ENCODE measurements around the gene MED25. TPM values are rescaled to one million over a fixed set of nuclear protein-coding genes. Genes with fewer than 3 reads are reported as not detected.

MED25 gene
- total and polyA plus RNA-seq, 9 of the 15 experiments (the other 6 are each of a cell fraction or from before 2014, with no cell fraction given), result 4.1 to 93.9 (median 19.3) TPM

DNA sequence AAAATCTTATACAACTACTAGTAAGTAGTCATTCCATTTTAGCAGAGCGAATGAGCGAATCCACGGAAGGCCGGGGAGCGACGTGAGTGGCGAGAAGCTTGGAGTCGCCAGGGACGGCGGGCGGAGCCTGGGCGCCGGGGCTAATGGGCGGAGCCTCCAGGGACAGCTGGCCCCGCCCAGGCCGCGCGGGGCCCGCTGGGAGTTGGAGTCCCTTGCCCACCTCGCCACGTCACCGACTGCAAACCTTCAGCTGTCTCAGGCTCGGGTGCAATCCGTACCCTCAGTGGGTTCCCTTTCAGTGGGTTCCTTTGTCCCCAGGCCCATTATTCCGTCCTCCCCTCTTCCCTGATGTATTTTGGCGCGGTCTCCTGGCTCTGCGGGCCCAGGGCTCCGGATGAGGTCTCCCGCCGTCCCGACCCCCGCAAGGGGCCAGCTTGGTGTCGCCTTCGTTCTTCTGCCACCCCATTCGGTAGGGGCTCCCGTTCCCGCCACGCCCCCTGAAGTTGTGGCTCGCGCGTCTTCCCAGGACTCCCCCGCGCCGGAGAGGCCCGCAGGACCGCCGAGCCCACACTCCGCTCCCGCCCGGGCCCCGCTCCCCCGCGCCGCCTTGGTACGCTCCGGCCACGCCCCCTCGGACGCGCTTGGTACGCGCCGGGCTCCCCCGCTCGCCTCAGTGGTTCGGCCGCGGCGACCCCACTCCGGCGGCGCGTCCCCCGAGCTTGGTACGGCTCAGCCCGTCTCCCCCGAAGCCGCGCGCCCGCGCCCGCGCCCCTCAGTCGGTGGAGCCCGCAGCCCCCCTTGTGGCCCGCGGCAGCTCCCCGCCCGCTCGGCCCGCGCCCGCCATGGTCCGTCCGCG is 32.6 kb downstream of the MED25 start, which contains the start of gene PTOV1 (continued):
- TF ChIP-seq POLR3A (IDR thresholded peaks at IDR 0.05; ENCODE audit: borderline replicate concordance, extremely low read depth, insufficient read depth, insufficient read length), result no peak
- peak; percentile 16; the same call in 1 of the 2 replicates for TF ChIP-seq TCF3 (CRISPR knock-in tag; IDR thresholded peaks at IDR 0.05)
- TF ChIP-seq PHB2 (IDR thresholded peaks at IDR 0.05; ENCODE audit: low read depth), result no peak; the same call in 1 of the 2 replicates
- TF ChIP-seq POLR2G (IDR thresholded peaks at IDR 0.05; ENCODE audit: low read depth, low read length), result peak; percentile 87
- TF ChIP-seq TGIF2 (CRISPR knock-in tag; IDR thresholded peaks at IDR 0.05), result 0 out of 2 replicates have a peak, but pooled peaks have one; percentile 60
- TF ChIP-seq DMBX1 (CRISPR knock-in tag; IDR thresholded peaks at IDR 0.05; ENCODE audit: borderline replicate concordance), result no peak
- no peak for TF ChIP-seq ZNF224 (CRISPR knock-in tag; IDR thresholded peaks at IDR 0.05)
- TF ChIP-seq RBM14 (IDR thresholded peaks at IDR 0.05; ENCODE audit: borderline replicate concordance, insufficient read depth, low read depth, low read length), result no peak
- TF ChIP-seq HNRNPK (IDR thresholded peaks at IDR 0.05; ENCODE audit: low read depth, low read length, poor library complexity, severe bottlenecking), result no peak
- no peak for TF ChIP-seq SMARCC2 (IDR thresholded peaks at IDR 0.05; ENCODE audit: low read depth)
- TF ChIP-seq, protein P1, sequence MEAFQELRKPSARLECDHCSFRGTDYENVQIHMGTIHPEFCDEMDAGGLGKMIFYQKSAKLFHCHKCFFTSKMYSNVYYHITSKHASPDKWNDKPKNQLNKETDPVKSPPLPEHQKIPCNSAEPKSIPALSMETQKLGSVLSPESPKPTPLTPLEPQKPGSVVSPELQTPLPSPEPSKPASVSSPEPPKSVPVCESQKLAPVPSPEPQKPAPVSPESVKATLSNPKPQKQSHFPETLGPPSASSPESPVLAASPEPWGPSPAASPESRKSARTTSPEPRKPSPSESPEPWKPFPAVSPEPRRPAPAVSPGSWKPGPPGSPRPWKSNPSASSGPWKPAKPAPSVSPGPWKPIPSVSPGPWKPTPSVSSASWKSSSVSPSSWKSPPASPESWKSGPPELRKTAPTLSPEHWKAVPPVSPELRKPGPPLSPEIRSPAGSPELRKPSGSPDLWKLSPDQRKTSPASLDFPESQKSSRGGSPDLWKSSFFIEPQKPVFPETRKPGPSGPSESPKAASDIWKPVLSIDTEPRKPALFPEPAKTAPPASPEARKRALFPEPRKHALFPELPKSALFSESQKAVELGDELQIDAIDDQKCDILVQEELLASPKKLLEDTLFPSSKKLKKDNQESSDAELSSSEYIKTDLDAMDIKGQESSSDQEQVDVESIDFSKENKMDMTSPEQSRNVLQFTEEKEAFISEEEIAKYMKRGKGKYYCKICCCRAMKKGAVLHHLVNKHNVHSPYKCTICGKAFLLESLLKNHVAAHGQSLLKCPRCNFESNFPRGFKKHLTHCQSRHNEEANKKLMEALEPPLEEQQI (IDR thresholded peaks at IDR 0.05), result no peak
- TF ChIP-seq CREB3 (tag; conservative IDR thresholded peaks at IDR 0.05; ENCODE audit: low read depth), result peak; percentile 92
- TF ChIP-seq ZFX (CRISPR knock-in tag; IDR thresholded peaks at IDR 0.05), result peak; percentile 99
- TF ChIP-seq LCOR (CRISPR knock-in tag; IDR thresholded peaks at IDR 0.05), result no peak
- TF ChIP-seq ETS2 (tag; IDR thresholded peaks at IDR 0.05; ENCODE audit: borderline replicate concordance, poor library complexity, severe bottlenecking), result no peak
- TF ChIP-seq CBFA2T2 (conservative IDR thresholded peaks at IDR 0.05), result no peak
- no peak for TF ChIP-seq ETV5 (CRISPR knock-in tag; IDR thresholded peaks at IDR 0.05; ENCODE audit: low read depth)
- TF ChIP-seq, protein P2, sequence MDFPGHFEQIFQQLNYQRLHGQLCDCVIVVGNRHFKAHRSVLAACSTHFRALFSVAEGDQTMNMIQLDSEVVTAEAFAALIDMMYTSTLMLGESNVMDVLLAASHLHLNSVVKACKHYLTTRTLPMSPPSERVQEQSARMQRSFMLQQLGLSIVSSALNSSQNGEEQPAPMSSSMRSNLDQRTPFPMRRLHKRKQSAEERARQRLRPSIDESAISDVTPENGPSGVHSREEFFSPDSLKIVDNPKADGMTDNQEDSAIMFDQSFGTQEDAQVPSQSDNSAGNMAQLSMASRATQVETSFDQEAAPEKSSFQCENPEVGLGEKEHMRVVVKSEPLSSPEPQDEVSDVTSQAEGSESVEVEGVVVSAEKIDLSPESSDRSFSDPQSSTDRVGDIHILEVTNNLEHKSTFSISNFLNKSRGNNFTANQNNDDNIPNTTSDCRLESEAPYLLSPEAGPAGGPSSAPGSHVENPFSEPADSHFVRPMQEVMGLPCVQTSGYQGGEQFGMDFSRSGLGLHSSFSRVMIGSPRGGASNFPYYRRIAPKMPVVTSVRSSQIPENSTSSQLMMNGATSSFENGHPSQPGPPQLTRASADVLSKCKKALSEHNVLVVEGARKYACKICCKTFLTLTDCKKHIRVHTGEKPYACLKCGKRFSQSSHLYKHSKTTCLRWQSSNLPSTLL (IDR thresholded peaks at IDR 0.05), result no peak
- TF ChIP-seq ELF1 (tag; IDR thresholded peaks at IDR 0.05), result no peak
- TF ChIP-seq SLC30A9 (CRISPR knock-in tag; IDR thresholded peaks at IDR 0.05), result no peak
- peak; percentile 87 for TF ChIP-seq RBBP5 (IDR thresholded peaks at IDR 0.05; ENCODE audit: borderline replicate concordance, insufficient read depth, low read length, poor library complexity, severe bottlenecking)

Data from K562 (cell line).